Stomach (tissue), 9 donors: ENCODE results near the gene POC5. TPM values are rescaled to one million over a fixed set of nuclear protein-coding genes. Genes with fewer than 3 reads are reported as not detected.

Experiments used
- DNase-seq, 2 donors: peaks; one replicate each; pipeline versions ENCODE4 v3.0.0 to v3.0.0-alpha.2; 2013 to 2019
- H3K27ac ChIP-seq, 5 donors: fragments of 200-600 bp in 4 of 5; sonication (generic) in 4 of 5; one replicate each; pipeline ENCODE4 v1.5.1; 2013 to 2019; ENCODE audit warnings: mild to moderate bottlenecking in 1 of 5, moderate library complexity in 1 of 5
- H3K27me3 ChIP-seq, 3 donors: fragments of 200-600 bp; sonication (generic); one replicate each; pipeline ENCODE4 v1.5.1; 2017 to 2019; ENCODE audit warnings: mixed run types in 1 of 3
- H3K36me3 ChIP-seq, 4 donors: fragments of 200-600 bp; sonication (generic); 1 replicate in 3 of 4; 2 replicates in 1 of 4; pipeline ENCODE4 v1.5.1; 2016 to 2019
- H3K4me1 ChIP-seq, 4 donors: fragments of 200-600 bp; sonication (generic); one replicate each; pipeline ENCODE4 v1.5.1; 2016 to 2019
- H3K4me3 ChIP-seq, 4 donors: fragments of 200-600 bp; sonication (generic) in 3 of 4; one replicate each; pipeline ENCODE4 v1.5.1; 2016 to 2019; ENCODE audit warnings: mild to moderate bottlenecking in 1 of 4
- H3K9me3 ChIP-seq, 4 donors: fragments of 200-600 bp; sonication (generic); one replicate each; pipeline ENCODE4 v1.5.1; 2016 to 2019
- EP300 ChIP-seq: sonication (generic); formaldehyde crosslinking; IDR thresholded peaks from one replicate; pipeline ENCODE4 v1.6.1; 2017; ENCODE audit warnings: antibody characterized with exemption
- POLR2A ChIP-seq, 4 donors: fragments of 450-650 bp; IDR thresholded peaks; one replicate each; pipeline ENCODE4 v1.6.1; 2016; ENCODE audit warnings: antibody characterized with exemption in 4 of 4, control low read depth in 2 of 4, mild to moderate bottlenecking in 1 of 4, moderate library complexity in 1 of 4
- POLR2AphosphoS5 ChIP-seq, 3 donors: sonication (generic); formaldehyde crosslinking; IDR thresholded peaks; one replicate each; pipeline ENCODE4 v1.6.1; 2016; ENCODE audit warnings: antibody characterized with exemption in 3 of 3
- WGBS, 5 donors: extraction: QIAGEN DNeasy Blood & Tissue Kit in 3 of 5; methylation state at CpG; one replicate each; pipeline versions ENCODE4 v1.1.5 to v1.1.7; 2013 to 2018; 5-methylcytosine and 5-hydroxymethylcytosine counted together
- intact Hi-C: fragments of 100-400 bp; cut with DNase I; formaldehyde crosslinking; loops from one replicate; pipeline ENCODE4 v1.15.1; 2023; ENCODE audit warnings: low total_unique reads
- polyA plus RNA-seq, 3 donors: library from polyadenylated mRNA; stranded (reverse); fragments of 200-250 nt; gene quantifications; one replicate each; pipeline ENCODE4 v1.2.3, GENCODE V29; 2013
- total RNA-seq, 5 donors: library from RNA; depleted of rRNA; stranded (reverse); fragments of >200 nt; gene quantifications; one replicate each; pipeline versions ENCODE4 v1.1.0 to v1.2.3, GENCODE V29; 2014 to 2016
- TF ChIP-seq, protein P1 (sequence below), 7 experiments: fragments of 450-650 bp in 4 of 7; fragments of 200-600 bp in 3 of 7; sonication (generic) in 3 of 7; IDR thresholded peaks; one replicate each; pipeline ENCODE4 v1.5.1; 2016 to 2019; ENCODE audit warnings: antibody characterized with exemption in 7 of 7, control low read depth in 2 of 7, mild to moderate bottlenecking in 1 of 7
- donor health status: healthy with polysubstance abuse.
- donor health status: Bipolar disorder and iron deficiency.
- donor health status: healthy.

Gene POC5
- total and polyA plus RNA-seq, 8 donors: 3.1 to 135 (median 7.3) TPM

DNA sequence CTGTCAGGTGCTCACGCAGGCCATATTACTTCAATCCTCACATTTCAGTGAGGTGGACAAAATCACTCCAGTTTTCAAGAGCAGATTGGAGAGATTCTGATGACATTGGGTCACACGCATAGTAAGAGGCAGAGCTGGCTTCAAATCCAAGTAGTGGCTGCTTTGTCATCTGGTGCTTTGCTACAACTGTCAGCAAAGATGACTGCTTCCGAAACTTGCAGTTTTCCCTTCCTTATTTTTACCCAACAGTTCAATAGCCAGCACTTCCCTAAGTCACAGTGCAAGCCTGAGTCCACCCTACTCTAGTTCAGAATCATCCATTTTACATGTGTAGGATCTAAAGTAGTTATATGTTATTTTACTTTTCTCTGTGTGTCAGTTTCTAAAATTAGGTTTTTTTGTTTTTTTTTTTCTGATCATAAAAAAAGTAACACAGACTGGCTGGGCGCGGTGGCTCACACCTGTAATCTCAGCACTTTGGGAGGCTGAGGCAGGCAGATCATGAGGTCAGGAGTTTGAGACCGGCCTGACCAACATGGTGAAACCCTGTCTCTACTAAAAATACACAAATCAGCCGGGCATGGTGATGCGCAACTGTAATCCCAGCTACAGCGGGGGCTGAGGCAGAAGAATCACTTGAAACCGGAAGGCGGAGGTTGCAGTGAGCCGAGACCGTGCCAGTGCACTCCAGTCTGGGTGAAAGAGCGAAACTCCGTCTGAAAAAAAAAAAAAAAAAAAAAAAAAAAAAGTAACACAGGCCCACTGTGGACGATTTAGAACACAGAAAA, 56.4 kb downstream of the POC5 start:
- peaks cover 0 to 6% (median 4%) of the 10 kb centered on the region in 4 donors for H3K4me1 ChIP-seq
- H3K36me3 ChIP-seq: no peaks in the 10 kb centered on the region
- WGBS, 5 donors: 83 to 93% (median 84%) methylated on average over 16 of the region's 16 CpGs
- no peak overlapping the region for H3K4me3 ChIP-seq
- H3K9me3 ChIP-seq: no peaks in the 10 kb centered on the region
- intact Hi-C loops: no loop called here
- H3K27me3 ChIP-seq: no peaks in the 10 kb centered on the region
- TF ChIP-seq, protein P1, sequence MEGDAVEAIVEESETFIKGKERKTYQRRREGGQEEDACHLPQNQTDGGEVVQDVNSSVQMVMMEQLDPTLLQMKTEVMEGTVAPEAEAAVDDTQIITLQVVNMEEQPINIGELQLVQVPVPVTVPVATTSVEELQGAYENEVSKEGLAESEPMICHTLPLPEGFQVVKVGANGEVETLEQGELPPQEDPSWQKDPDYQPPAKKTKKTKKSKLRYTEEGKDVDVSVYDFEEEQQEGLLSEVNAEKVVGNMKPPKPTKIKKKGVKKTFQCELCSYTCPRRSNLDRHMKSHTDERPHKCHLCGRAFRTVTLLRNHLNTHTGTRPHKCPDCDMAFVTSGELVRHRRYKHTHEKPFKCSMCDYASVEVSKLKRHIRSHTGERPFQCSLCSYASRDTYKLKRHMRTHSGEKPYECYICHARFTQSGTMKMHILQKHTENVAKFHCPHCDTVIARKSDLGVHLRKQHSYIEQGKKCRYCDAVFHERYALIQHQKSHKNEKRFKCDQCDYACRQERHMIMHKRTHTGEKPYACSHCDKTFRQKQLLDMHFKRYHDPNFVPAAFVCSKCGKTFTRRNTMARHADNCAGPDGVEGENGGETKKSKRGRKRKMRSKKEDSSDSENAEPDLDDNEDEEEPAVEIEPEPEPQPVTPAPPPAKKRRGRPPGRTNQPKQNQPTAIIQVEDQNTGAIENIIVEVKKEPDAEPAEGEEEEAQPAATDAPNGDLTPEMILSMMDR (IDR thresholded peaks at IDR 0.05): no peak
- TF ChIP-seq POLR2A (IDR thresholded peaks at IDR 0.05) (no peak), POLR2AphosphoS5 (IDR thresholded peaks at IDR 0.05) (no peak), EP300 (no peak)
- H3K27ac ChIP-seq: no peak overlapping the region
- DNase-seq: no peak

- Histone ChIP-seq H3K4me1 (peaks cover 0 to 6% (median 4%) of the 10 kb centered on the region in 4 donors), H3K36me3 (no peaks in the 10 kb centered on the region), H3K27ac (no peak overlapping the region), H3K9me3 (no peaks in the 10 kb centered on the region), H3K4me3 (no peak overlapping the region), H3K27me3 (no peaks in the 10 kb centered on the region)
- no peak for TF ChIP-seq EP300
- no peak for TF ChIP-seq POLR2A (IDR thresholded peaks at IDR 0.05)
- TF ChIP-seq POLR2AphosphoS5 (IDR thresholded peaks at IDR 0.05): no peak
- TF ChIP-seq, protein P1 (IDR thresholded peaks at IDR 0.05): no peak
- no peak for DNase-seq
- intact Hi-C loops: no loop called here
- WGBS, 5 donors: 81 to 90% (median 84%) methylated on average over 3 of the region's 3 CpGs
Observed at GRCh38 chr5:75659791-75660450, 57.3 kb downstream of the POC5 start.

DNA sequence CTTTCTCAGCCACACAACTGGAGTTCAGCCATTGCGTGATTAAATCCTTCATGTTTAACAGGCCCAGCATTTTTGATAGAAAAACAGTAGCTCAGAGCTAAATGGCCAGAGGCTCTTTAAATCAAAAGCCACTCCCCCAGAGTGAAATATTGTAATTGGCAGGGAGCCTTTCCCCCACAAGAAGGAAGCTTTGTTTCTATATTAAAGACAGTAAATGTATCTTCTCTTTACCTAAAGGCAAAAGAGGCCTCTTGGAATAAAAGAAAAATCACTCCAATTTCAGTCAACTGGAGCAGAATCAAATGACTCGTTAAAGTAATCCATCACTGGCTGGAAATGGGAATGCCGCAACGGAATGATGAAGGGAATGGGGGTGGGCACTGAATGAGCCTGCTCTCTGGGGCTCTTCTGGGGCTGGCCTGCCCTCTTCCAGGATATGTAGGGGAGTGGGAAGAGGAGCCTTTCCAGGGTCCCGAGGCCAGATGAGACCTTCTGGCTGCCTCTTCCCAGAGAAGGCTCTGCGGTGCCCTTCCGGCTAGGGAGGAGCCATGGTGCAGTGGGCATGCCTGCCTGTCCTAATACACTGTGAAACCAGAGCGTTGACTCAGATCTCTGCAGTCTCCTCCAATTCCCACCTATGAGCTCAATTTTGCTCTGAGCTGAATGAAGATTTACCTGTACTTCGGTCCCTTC, 60.8 kb downstream of the POC5 start:
- Histone ChIP-seq H3K4me1 (peaks cover 0 to 6% (median 4%) of the 10 kb centered on the region in 4 donors), H3K36me3 (no peaks in the 10 kb centered on the region), H3K27me3 (no peaks in the 10 kb centered on the region), H3K4me3 (peak overlapping the region; percentile 40 to 60 (median 48)), H3K9me3 (no peaks in the 10 kb centered on the region), H3K27ac (peak overlapping the region; percentile 66 to 78 (median 73))
- TF ChIP-seq, protein P1 (IDR thresholded peaks at IDR 0.05): no peak
- TF ChIP-seq POLR2A (IDR thresholded peaks at IDR 0.05): no peak
- no peak for TF ChIP-seq POLR2AphosphoS5 (IDR thresholded peaks at IDR 0.05)
- no peak for TF ChIP-seq EP300
- WGBS, 5 donors: 30 to 47% (median 41%) methylated on average over 9 of the region's 9 CpGs
- intact Hi-C loops: no loop called here
- DNase-seq: peak in 1 of 2 donors; percentile 59

DNA sequence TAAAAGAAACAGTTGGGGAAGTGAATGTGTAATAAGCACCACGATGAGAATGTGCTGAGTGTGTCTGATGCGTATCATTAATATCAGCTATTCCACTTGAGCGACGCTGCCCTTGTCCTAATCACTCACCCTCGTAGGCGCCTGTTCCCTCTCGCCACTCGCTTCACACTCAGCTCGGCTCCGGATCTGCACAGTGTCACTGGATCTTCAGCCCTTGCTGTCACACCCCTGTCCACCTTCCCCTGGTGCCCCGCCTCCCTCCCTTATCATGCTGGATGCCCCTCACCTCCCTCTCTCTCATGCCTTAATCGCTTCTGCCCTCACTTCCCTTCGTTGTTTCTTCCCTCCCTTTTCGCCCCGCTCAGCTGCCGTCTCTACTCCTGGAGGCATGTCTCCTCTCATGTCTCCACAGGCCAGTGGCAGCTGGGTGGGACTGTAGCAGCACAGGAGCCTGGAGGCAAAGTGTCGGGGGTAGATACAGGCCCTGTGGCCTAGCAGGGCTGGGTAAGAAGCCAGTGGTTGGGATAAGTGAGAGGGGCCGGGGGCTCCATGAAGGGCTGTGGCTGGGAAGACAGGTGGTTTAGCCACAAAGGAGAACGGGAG, 62.4 kb downstream of the POC5 start:
- WGBS, 5 donors: 85 to 89% (median 87%) methylated on average over 19 of the region's 19 CpGs
- Histone ChIP-seq H3K9me3 (no peaks in the 10 kb centered on the region), H3K27ac (no peak overlapping the region), H3K27me3 (no peaks in the 10 kb centered on the region), H3K4me3 (no peak overlapping the region), H3K4me1 (peaks cover 0 to 6% (median 4%) of the 10 kb centered on the region in 4 donors), H3K36me3 (no peaks in the 10 kb centered on the region)
- TF ChIP-seq, protein P1 (IDR thresholded peaks at IDR 0.05): no peak
- TF ChIP-seq POLR2A (IDR thresholded peaks at IDR 0.05): no peak
- no peak for DNase-seq
- intact Hi-C loops: no loop called here
